ENCODE results near the gene SIGLEC1.

The SIGLEC1 gene

GRCh38 chr20:3679749-3680700 lies 32.4 kb downstream of the SIGLEC1 start:
- no peak for DNase-seq (ENCODE audit: low spot score)

- no peak for DNase-seq (ENCODE audit: low spot score)
Measured at GRCh38 chr20:3678856-3679720, 33.3 kb downstream of the SIGLEC1 start.

GRCh38 chr20:3678198-3678597 lies 34.2 kb downstream of the SIGLEC1 start:
- no peak for DNase-seq (ENCODE audit: low spot score)

GRCh38 chr20:3677733-3678132 lies 34.7 kb downstream of the SIGLEC1 start:
- DNase-seq (ENCODE audit: low spot score) = no peak

- DNase-seq (ENCODE audit: low spot score) = no peak
Measured at GRCh38 chr20:3674995-3675900, 37.2 kb downstream of the SIGLEC1 start.

- DNase-seq (ENCODE audit: low spot score) = no peak
Measured at GRCh38 chr20:3674447-3674846, 38.0 kb downstream of the SIGLEC1 start.

GRCh38 chr20:3673221-3674070 lies 39.0 kb downstream of the SIGLEC1 start:
- no peak for DNase-seq (ENCODE audit: low spot score)

- DNase-seq (ENCODE audit: low spot score) = no peak
Measured at GRCh38 chr20:3672547-3673171, 39.7 kb downstream of the SIGLEC1 start.

GRCh38 chr20:3671986-3672546 lies 40.3 kb downstream of the SIGLEC1 start:
- DNase-seq (ENCODE audit: low spot score) = no peak

- DNase-seq (ENCODE audit: low spot score) = no peak
Measured at GRCh38 chr20:3670945-3671344, 41.5 kb downstream of the SIGLEC1 start.

GRCh38 chr20:3670511-3670910 lies 41.9 kb downstream of the SIGLEC1 start:
- no peak for DNase-seq (ENCODE audit: low spot score)

- DNase-seq (ENCODE audit: low spot score) = no peak
Measured at GRCh38 chr20:3669710-3670367, 42.6 kb downstream of the SIGLEC1 start.

- DNase-seq (ENCODE audit: low spot score) = no peak
Measured at GRCh38 chr20:3667434-3668037, 44.9 kb downstream of the SIGLEC1 start.

GRCh38 chr20:3663858-3664257 lies 48.5 kb downstream of the SIGLEC1 start:
- no peak for DNase-seq (ENCODE audit: low spot score)

GRCh38 chr20:3663031-3663701 lies 49.2 kb downstream of the SIGLEC1 start, which contains the start of gene GFRA4:
Gene GFRA4 (minus strand): TSS chr20:3663399. CDS start chr20:3663399, 0 bp downstream.
- DNase-seq (ENCODE audit: low spot score) = peak; percentile 36
